ENCODE data around the gene CD79A. TPM values are rescaled to one million over a fixed set of nuclear protein-coding genes. Genes with fewer than 3 reads are reported as not detected.
"Not testable (repeated sequence)": the region's sequence is repeated elsewhere in the genome, so short reads cannot be mapped to it uniquely, and the experiment has no call there.

The CD79A gene
- total RNA-seq, 1 donor from 2014 or later: 0.70 TPM

- H3K4me1 Mint-ChIP-seq: peaks cover 10% of the 10 kb centered on the region
- no peaks in the 10 kb centered on the region for H3K9me3 Mint-ChIP-seq
- H3K27ac Mint-ChIP-seq (ENCODE audit: unreplicated experiment): no peak overlapping the region
- H3K36me3 Mint-ChIP-seq (ENCODE audit: low read depth): peaks cover 19% of the 10 kb centered on the region
- H3K4me3 Mint-ChIP-seq: peak overlapping the region; percentile 6
- TF ChIP-seq CTCF (conservative IDR thresholded peaks at IDR 0.05): no peak
- DNase-seq (ENCODE audit: low read depth, low spot score): no peak
- peaks cover 4% of the 10 kb centered on the region for H3K27me3 Mint-ChIP-seq (ENCODE audit: low read depth)
Observed at GRCh38 chr19:41869374-41869955, 7.6 kb upstream of the CD79A start.

GRCh38 chr19:41870401-41870873 is 6.6 kb upstream of the CD79A start:
- no peak overlapping the region for H3K27ac Mint-ChIP-seq (ENCODE audit: unreplicated experiment)
- no peak for TF ChIP-seq CTCF (conservative IDR thresholded peaks at IDR 0.05)
- peaks cover 10% of the 10 kb centered on the region for H3K4me1 Mint-ChIP-seq
- no peak for DNase-seq (ENCODE audit: low read depth, low spot score)
- peaks cover 4% of the 10 kb centered on the region for H3K27me3 Mint-ChIP-seq (ENCODE audit: low read depth)
- peaks cover 16% of the 10 kb centered on the region for H3K36me3 Mint-ChIP-seq (ENCODE audit: low read depth)
- no peaks in the 10 kb centered on the region for H3K9me3 Mint-ChIP-seq
- peak overlapping the region; percentile 44 for H3K4me3 Mint-ChIP-seq

DNA sequence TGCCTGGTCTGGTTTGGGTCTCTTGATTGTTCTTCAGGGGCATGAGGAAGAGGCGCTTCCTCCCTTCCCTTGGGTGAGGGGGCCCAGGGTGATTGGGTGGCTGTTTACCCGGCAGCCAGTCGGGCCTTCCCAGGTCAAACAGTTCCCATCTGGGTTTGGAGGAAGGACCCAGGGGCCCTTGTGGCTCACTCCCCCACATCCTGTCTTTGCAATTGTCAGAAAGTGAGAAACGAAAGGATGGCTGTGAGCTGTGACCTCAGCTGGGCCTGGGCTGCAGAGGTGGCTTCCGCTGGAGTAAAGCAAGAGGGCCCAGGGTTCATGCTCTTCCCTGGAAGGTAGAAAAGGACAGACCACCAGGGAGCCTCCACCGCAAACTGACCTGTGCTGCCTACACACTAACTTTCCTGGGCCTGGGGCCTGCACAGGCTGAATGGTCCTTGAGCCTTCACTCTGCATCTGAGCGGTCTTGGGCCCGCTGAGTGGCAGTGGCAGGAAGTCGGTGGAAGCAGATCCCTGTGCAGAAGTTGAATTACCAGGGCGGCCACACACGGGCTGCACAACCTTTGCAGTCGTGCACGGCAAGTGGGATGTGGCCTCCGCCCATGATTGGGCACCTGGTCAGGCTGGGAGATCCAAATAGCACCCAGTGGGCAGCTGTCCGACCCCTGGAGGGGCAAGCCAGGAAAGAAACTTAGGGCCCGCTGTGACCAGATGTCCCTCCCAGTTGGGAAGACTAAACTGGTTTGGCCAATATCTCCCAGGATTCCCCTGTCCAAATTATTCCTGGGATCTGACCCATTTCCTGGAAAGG is 5.3 kb upstream of the CD79A start:
- H3K9me3 Mint-ChIP-seq: no peaks in the 10 kb centered on the region
- no peak for DNase-seq (ENCODE audit: low read depth, low spot score)
- peaks cover 7% of the 10 kb centered on the region for H3K27me3 Mint-ChIP-seq (ENCODE audit: low read depth)
- no peak overlapping the region for H3K27ac Mint-ChIP-seq (ENCODE audit: unreplicated experiment)
- no peak overlapping the region for H3K4me3 Mint-ChIP-seq
- H3K4me1 Mint-ChIP-seq: peaks cover 10% of the 10 kb centered on the region
- H3K36me3 Mint-ChIP-seq (ENCODE audit: low read depth): peaks cover 16% of the 10 kb centered on the region
- no peak for TF ChIP-seq CTCF (conservative IDR thresholded peaks at IDR 0.05)

DNA sequence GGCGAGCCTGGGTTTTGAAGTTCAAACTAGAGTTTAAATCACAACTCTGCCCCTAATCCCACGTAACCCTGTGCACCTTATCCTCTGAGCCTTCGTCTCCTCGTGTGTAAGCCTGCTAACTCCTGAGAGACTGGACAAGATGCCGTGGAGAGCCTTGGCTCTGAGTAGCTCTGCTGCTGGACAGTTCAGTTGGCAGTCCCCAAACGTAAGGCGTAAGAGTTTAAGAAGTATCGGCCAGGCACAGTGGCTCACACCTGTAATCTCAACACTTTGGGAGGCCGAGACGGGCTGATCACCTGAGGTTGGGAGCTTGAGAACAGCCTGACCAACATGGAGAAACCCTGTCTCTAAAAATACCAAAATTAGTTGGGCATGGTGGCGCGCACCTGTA is 4.7 kb upstream of the CD79A start:
- TF ChIP-seq CTCF (conservative IDR thresholded peaks at IDR 0.05): no peak
- H3K4me1 Mint-ChIP-seq: peaks cover 10% of the 10 kb centered on the region
- no peaks in the 10 kb centered on the region for H3K9me3 Mint-ChIP-seq
- peaks cover 8% of the 10 kb centered on the region for H3K27me3 Mint-ChIP-seq (ENCODE audit: low read depth)
- peak overlapping the region; percentile 31 for H3K4me3 Mint-ChIP-seq
- H3K36me3 Mint-ChIP-seq (ENCODE audit: low read depth): peaks cover 16% of the 10 kb centered on the region
- no peak overlapping the region for H3K27ac Mint-ChIP-seq (ENCODE audit: unreplicated experiment)
- DNase-seq (ENCODE audit: low read depth, low spot score): no peak

DNA sequence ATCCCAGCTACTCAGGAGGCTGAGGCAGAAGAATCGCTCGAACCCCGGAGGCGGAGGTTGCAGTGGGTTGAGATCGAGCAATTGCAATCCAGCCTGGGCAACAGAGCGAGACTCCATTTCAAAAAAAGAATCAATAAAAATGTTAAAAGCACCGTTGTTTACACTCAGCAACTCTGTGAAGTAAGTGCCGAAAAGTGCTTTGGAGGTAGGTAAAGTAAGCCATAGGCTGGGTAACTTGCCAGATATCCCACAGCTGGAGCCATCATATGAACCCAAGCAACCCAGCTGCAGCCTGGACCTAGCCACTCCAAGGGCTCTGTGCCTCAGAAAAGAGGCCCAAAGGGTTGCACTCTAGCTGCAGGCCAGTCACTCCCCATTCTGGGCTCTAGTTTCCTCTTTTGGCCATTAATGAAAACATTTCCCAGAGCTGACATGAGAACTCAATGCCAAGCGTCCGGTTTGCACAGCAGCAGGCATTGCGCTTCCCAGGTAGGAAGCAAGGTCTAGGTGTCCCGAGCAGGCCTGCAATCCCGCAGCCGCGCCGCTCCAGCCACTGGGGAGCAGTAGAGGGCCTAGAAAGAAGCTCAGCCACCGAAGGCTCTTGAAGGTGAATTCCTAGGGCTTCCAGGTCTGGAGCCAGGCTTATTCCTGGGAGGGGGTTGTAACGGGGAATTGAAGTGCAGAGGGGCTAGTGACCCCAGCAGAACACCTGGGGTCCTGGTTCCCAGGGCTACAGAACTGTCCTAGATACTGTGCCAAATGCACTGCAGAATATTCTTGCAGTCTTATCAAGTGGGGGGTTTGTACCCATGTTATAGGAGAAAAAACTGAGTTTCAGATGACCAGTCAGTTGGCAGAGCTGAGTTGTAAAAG is 4.1 kb upstream of the CD79A start:
- Mint-ChIP-seq H3K4me1 (peaks cover 6% of the 10 kb centered on the region), H3K27ac (ENCODE audit: unreplicated experiment) (no peak overlapping the region), H3K36me3 (ENCODE audit: low read depth) (peaks cover 13% of the 10 kb centered on the region), H3K9me3 (no peaks in the 10 kb centered on the region), H3K4me3 (peak overlapping the region; percentile 87), H3K27me3 (ENCODE audit: low read depth) (peaks cover 12% of the 10 kb centered on the region)
- peak; percentile 74 for TF ChIP-seq CTCF (conservative IDR thresholded peaks at IDR 0.05)
- peak; percentile 53 for DNase-seq (ENCODE audit: low read depth, low spot score)

DNA sequence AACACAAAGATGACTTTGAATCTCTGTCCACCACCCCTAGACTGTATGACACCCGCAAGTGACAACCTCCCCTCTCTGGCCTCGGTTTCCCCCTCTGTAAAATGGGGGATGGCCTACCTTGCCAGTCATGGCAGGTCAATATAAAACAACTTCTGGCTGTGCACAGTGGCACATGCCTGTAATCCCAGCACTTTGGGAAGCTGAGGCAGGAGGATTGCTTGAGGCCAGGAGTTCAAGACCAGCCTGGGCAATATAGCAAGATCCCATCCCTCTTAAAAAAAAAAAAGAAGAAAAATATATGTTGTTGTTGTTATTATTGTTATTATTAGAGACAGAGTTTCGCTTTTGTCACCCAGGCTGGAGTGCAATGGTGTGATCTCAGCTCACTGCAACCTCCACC is 1.1 kb upstream of the CD79A start:
- Mint-ChIP-seq H3K27me3 (ENCODE audit: low read depth) (peaks cover 20% of the 10 kb centered on the region), H3K4me3 (peak overlapping the region; percentile 24)
- not testable (repeated sequence) for DNase-seq (ENCODE audit: low read depth, low spot score); H3K9me3 Mint-ChIP-seq; H3K36me3 Mint-ChIP-seq (ENCODE audit: low read depth); H3K4me1 Mint-ChIP-seq; H3K27ac Mint-ChIP-seq (ENCODE audit: unreplicated experiment)
